AG20443 (cell line): ENCODE data around the gene EPAS1.

Source experiments
- DNase-seq: peaks from one replicate; pipeline ENCODE4 v3.0.0; 2012; ENCODE audit warnings: low spot score, mixed read lengths

Gene EPAS1

GRCh38 chr2:46296840-46297545 lies at the start of gene EPAS1:
Gene EPAS1 (plus strand): TSS chr2:46297407. CDS start chr2:46297912, 505 bp downstream.
- DNase-seq, result peak; percentile 99

GRCh38 chr2:46248171-46248570 lies 49.0 kb upstream of the EPAS1 start:
- no peak for DNase-seq

- no peak for DNase-seq
Observed at GRCh38 chr2:46249654-46250053, 47.6 kb upstream of the EPAS1 start.

GRCh38 chr2:46252891-46253659 lies 44.1 kb upstream of the EPAS1 start:
- DNase-seq, result peak; percentile 26

- no peak for DNase-seq
Observed at GRCh38 chr2:46254474-46254873, 42.7 kb upstream of the EPAS1 start.

GRCh38 chr2:46256563-46257142 lies 40.6 kb upstream of the EPAS1 start:
- no peak for DNase-seq

- DNase-seq, result peak; percentile 67
Observed at GRCh38 chr2:46257476-46257875, 39.7 kb upstream of the EPAS1 start.

- DNase-seq, result no peak
Observed at GRCh38 chr2:46257980-46258379, 39.2 kb upstream of the EPAS1 start.

- no peak for DNase-seq
Observed at GRCh38 chr2:46258937-46259776, 38.0 kb upstream of the EPAS1 start.

- DNase-seq, result no peak
Observed at GRCh38 chr2:46259777-46260168, 37.4 kb upstream of the EPAS1 start.

- no peak for DNase-seq
Observed at GRCh38 chr2:46260305-46260704, 36.9 kb upstream of the EPAS1 start.

- no peak for DNase-seq
Observed at GRCh38 chr2:46262248-46262938, 34.8 kb upstream of the EPAS1 start.

- no peak for DNase-seq
Observed at GRCh38 chr2:46263347-46263746, 33.9 kb upstream of the EPAS1 start.

GRCh38 chr2:46264447-46264846 lies 32.8 kb upstream of the EPAS1 start:
- DNase-seq, result no peak

- DNase-seq, result no peak
Observed at GRCh38 chr2:46266134-46266533, 31.1 kb upstream of the EPAS1 start.

GRCh38 chr2:46267616-46268015 lies 29.6 kb upstream of the EPAS1 start:
- DNase-seq, result no peak

- DNase-seq, result no peak
Observed at GRCh38 chr2:46268196-46268595, 29.0 kb upstream of the EPAS1 start.

GRCh38 chr2:46269001-46269400 lies 28.2 kb upstream of the EPAS1 start:
- DNase-seq, result peak; percentile 74

- DNase-seq, result no peak
Observed at GRCh38 chr2:46269544-46270273, 27.5 kb upstream of the EPAS1 start.

GRCh38 chr2:46270384-46270783 lies 26.8 kb upstream of the EPAS1 start:
- no peak for DNase-seq
